Stimulated activated CD8-positive, alpha-beta memory T cell treated with anti-CD3 and anti-CD28 coated beads, Interleukin-2, amount 100 ng/mL, for 48 hours (primary cell): ENCODE data around the gene C11orf42.
A peak's percentile ranks its signal among the peaks of the same experiment; 100 is the strongest.
"Not testable (repeated sequence)": the region's sequence is repeated elsewhere in the genome, so short reads cannot be mapped to it uniquely, and the experiment has no call there.

Experiments
- DNase-seq, 2 donors: peaks; one replicate each; pipeline ENCODE4 v3.0.0-alpha.2; 2020; ENCODE audit warnings: low read depth in 2 of 2

C11orf42 gene

GRCh38 chr11:6223854-6224253 is 18.5 kb downstream of the C11orf42 start:
- DNase-seq, result no peak

GRCh38 chr11:6224421-6224820 is 19.1 kb downstream of the C11orf42 start:
- DNase-seq, result no peak

GRCh38 chr11:6225024-6225423 is 19.7 kb downstream of the C11orf42 start:
- no peak for DNase-seq

- DNase-seq, result no peak
Measured at GRCh38 chr11:6225896-6226295, 20.5 kb downstream of the C11orf42 start.

GRCh38 chr11:6228520-6228919 is 23.2 kb downstream of the C11orf42 start:
- DNase-seq, result no peak

GRCh38 chr11:6229911-6230310 is 24.6 kb downstream of the C11orf42 start:
- DNase-seq, result no peak

GRCh38 chr11:6232899-6233298 is 27.5 kb downstream of the C11orf42 start:
- DNase-seq, result no peak

- no peak for DNase-seq
Measured at GRCh38 chr11:6233984-6234386, 28.6 kb downstream of the C11orf42 start.

- DNase-seq, result peak; percentile 97 to 99
Measured at GRCh38 chr11:6234387-6235107, 29.2 kb downstream of the C11orf42 start, which contains the start of gene FHIP1B. TSS of gene FHIP1B (minus strand) at chr11:6234636. CDS start at chr11:6224516, 10,120 bp downstream.

- DNase-seq, result no peak
Measured at GRCh38 chr11:6237266-6237665, 31.9 kb downstream of the C11orf42 start.

GRCh38 chr11:6237761-6238302 is 32.5 kb downstream of the C11orf42 start:
- no peak for DNase-seq

GRCh38 chr11:6238902-6239301 is 33.5 kb downstream of the C11orf42 start, which contains the start of gene CNGA4:
TSS of gene CNGA4 (plus strand) at chr11:6239089. CDS start at chr11:6239207, 118 bp downstream.
- DNase-seq, result no peak

GRCh38 chr11:6240139-6240538 is 34.8 kb downstream of the C11orf42 start:
- no peak for DNase-seq

- no peak for DNase-seq
Measured at GRCh38 chr11:6240781-6241180, 35.4 kb downstream of the C11orf42 start.

- DNase-seq, result no peak
Measured at GRCh38 chr11:6241316-6241715, 36.0 kb downstream of the C11orf42 start.

- no peak for DNase-seq
Measured at GRCh38 chr11:6245536-6245935, 40.2 kb downstream of the C11orf42 start.

GRCh38 chr11:6248248-6248647 is 42.9 kb downstream of the C11orf42 start:
- DNase-seq, result no peak

- DNase-seq, result not testable (repeated sequence)
Measured at GRCh38 chr11:6248897-6249296, 43.5 kb downstream of the C11orf42 start.

GRCh38 chr11:6249770-6250555 is 44.6 kb downstream of the C11orf42 start:
- DNase-seq, result no peak

GRCh38 chr11:6251120-6251733 is 45.9 kb downstream of the C11orf42 start:
- DNase-seq, result peak in 1 of 2 donors; percentile 38

- DNase-seq, result no peak
Measured at GRCh38 chr11:6251990-6252473, 46.7 kb downstream of the C11orf42 start.

- no peak for DNase-seq
Measured at GRCh38 chr11:6253197-6253596, 47.8 kb downstream of the C11orf42 start.
